HG03280 (cell line): ENCODE results near the gene TMEM156.

ENCODE experiments used
- ATAC-seq: cut with Tn5 transposase; IDR thresholded peaks from one replicate; pipeline ENCODE4 v1.9.1; 2021; ENCODE audit warnings: mild to moderate bottlenecking, moderate library complexity; ENCODE audit not compliant: unreplicated experiment

The TMEM156 gene

DNA sequence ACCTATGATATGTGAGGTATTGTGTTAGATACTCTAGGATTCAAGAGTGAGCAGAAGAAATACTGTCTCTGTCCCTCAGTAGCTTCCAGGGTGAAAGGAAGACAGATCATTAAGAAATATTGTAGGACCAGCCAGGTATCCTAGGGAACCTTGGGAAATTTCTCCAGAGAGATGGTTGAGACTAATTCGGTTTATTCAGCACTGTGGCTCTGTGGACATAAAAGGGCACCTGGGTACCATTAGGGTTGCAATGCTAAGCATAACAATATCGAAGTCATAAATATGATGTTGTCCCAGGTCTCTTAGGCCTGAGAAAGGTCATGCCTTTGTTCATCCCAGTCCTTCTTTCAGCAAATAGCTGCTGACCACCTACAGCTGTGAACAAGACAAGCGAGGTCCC, 103.6 kb downstream of the TMEM156 start:
- no peak for ATAC-seq

- no peak for ATAC-seq
Observed at GRCh38 chr4:38926896-38927295, 105.3 kb downstream of the TMEM156 start.

GRCh38 chr4:38925492-38926413, 106.5 kb downstream of the TMEM156 start:
- no peak for ATAC-seq

DNA sequence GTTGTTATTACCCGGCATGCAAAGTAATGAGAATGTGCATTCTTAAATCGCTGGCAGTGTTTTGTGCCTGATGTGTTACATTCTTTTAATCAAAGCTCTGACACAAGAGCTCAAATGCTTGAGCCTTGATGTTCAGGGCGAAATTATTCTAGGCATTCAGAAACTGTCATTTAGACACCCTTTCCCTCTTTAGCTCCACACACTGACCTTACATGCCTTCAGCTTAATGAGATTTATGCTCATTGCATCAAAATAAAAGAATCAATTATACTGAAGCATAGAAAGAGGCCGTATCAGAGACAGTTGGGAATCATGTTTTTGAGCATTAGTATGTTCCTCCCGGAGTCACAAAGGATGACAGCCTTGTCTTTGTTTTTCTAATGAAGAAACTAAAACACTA, 107.9 kb downstream of the TMEM156 start:
- ATAC-seq, result no peak

GRCh38 chr4:38923746-38924145, 108.5 kb downstream of the TMEM156 start:
- no peak for ATAC-seq

DNA sequence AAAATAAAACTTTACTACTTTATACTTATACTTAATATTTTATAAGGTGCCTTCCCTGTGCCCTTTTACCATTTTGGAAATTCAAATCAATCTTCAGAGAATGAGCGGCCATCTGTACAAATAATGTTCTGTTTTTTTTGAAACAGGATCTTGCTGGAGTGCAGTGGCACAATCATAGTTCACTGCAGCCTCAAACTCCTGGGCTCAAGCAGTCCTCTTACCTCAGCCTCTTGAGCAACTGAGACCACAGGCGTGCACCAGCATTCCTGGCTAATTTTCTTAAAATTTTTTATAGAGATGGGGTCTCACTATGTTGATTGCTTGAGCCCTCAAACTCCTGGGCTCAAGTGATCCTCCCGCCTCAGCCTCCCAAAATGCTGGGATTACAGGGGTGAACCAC, 111.1 kb downstream of the TMEM156 start:
- no peak for ATAC-seq

GRCh38 chr4:38920677-38921076, 111.5 kb downstream of the TMEM156 start:
- no peak for ATAC-seq

- ATAC-seq, result no peak
Observed at GRCh38 chr4:38920186-38920585, 112.0 kb downstream of the TMEM156 start.

DNA sequence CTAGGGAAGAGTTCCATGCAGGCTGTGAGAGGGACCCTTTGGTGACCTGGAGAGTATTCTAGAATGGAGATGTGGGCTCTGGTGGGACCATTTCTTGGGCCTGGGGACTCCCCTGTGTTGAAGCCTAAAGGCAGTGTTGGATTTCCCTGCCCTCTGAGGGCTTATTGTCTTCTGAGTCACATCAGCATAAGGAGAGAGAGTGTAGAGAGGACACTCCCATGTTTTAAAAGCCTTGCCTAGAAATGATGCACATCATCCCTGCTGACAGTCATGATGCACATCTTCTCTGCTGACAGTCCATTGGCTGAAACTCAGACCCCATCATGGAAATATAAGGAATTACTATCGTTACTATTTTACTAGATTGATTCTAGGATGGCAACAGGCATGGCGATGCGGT, 112.7 kb downstream of the TMEM156 start:
- ATAC-seq, result no peak

GRCh38 chr4:38917481-38918025, 114.7 kb downstream of the TMEM156 start:
- ATAC-seq, result no peak
